Fibroblast of lung (primary cell): ENCODE data around the gene PARS2.

Experiments used
- CTCF ChIP-seq, 2 donors: IDR thresholded peaks in 1 of 2; conservative IDR thresholded peaks in 1 of 2; 1 replicate in 1 of 2; 2 replicates in 1 of 2; pipeline ENCODE4 v1.5.1; 2011 to 2012; ENCODE audit warnings: low read length in 2 of 2, control low read depth in 1 of 2, inconsistent platforms in 1 of 2, low read depth in 1 of 2, mild to moderate bottlenecking in 1 of 2
- EZH2 ChIP-seq: IDR thresholded peaks from 2 replicates; pipeline ENCODE4 v1.5.1; 2012; ENCODE audit warnings: low read length, control low read depth, mild to moderate bottlenecking; ENCODE audit errors: missing control alignments

GRCh38 chr1:54774820-54775498, 10.6 kb upstream of the PARS2 start:
- TF ChIP-seq EZH2: no peak
- no peak for TF ChIP-seq CTCF (conservative IDR thresholded peaks at IDR 0.05 in 1 of 2, IDR thresholded peaks at IDR 0.05 in 1 of 2; ENCODE audit: low read depth in 1 of 2, low read length in 2 of 2)
